Measurements from ENCODE around the gene KIAA1614. TPM values are rescaled to one million over a fixed set of nuclear protein-coding genes. Genes with fewer than 3 reads are reported as not detected.

Gene KIAA1614
- total RNA-seq, 4 donors from 2014 or later: 2.5 to 7.7 (median 5.1) TPM

GRCh38 chr1:180935326-180936109, 22.8 kb downstream of the KIAA1614 start:
- TF ChIP-seq CTCF (IDR thresholded peaks at IDR 0.05): no peak
- no peak for ATAC-seq (ENCODE audit: low FRiP score)

GRCh38 chr1:180936110-180937011, 23.7 kb downstream of the KIAA1614 start:
- ATAC-seq (ENCODE audit: low FRiP score) (no peak), DNase-seq (ENCODE audit: low spot score) (no peak)
- TF ChIP-seq CTCF (IDR thresholded peaks at IDR 0.05): no peak

More at GRCh38 chr1:180935326-180936109, 22.8 kb downstream of the KIAA1614 start:
- no peak for DNase-seq (ENCODE audit: low spot score)

GRCh38 chr1:180937012-180937372, 24.3 kb downstream of the KIAA1614 start:
- no peak for TF ChIP-seq CTCF (IDR thresholded peaks at IDR 0.05)
- ATAC-seq (ENCODE audit: low FRiP score) (no peak), DNase-seq (ENCODE audit: low spot score) (no peak)

- no peak for TF ChIP-seq CTCF (IDR thresholded peaks at IDR 0.05)
- no peak for ATAC-seq (ENCODE audit: low FRiP score)
- no peak for DNase-seq (ENCODE audit: low spot score)
Measured at GRCh38 chr1:180937624-180938225, 25.0 kb downstream of the KIAA1614 start.

- TF ChIP-seq CTCF (IDR thresholded peaks at IDR 0.05): no peak
- DNase-seq (ENCODE audit: low spot score): no peak
- ATAC-seq (ENCODE audit: low FRiP score): no peak
Measured at GRCh38 chr1:180939073-180939710, 26.5 kb downstream of the KIAA1614 start.

- DNase-seq (ENCODE audit: low spot score): no peak
- no peak for ATAC-seq (ENCODE audit: low FRiP score)
- TF ChIP-seq CTCF (IDR thresholded peaks at IDR 0.05): no peak
Measured at GRCh38 chr1:180939711-180940103, 27.0 kb downstream of the KIAA1614 start.

All from omental fat pad (tissue), 4 donors.